ENCODE data around the gene RADX. TPM values are rescaled to one million over a fixed set of nuclear protein-coding genes. Genes with fewer than 3 reads are reported as not detected.

The RADX gene
- polyA plus RNA-seq, 1 donor (not counting 4 experiments of a cell fraction or from before 2014, with no cell fraction given), result 6.3 TPM

- Histone ChIP-seq H3K27me3 (ENCODE audit: control insufficient read depth, extremely low read depth, insufficient read depth, low read length) (no peaks in the 10 kb centered on the region), H3K27ac (ENCODE audit: control insufficient read depth, insufficient read depth, low read length) (peak overlapping the region; percentile 11), H3K9me3 (ENCODE audit: control insufficient read depth, low read depth, low read length) (no peaks in the 10 kb centered on the region), H3K4me1 (ENCODE audit: control insufficient read depth, extremely low read depth, insufficient read depth, low read length) (no peaks in the 10 kb centered on the region), H3K36me3 (ENCODE audit: control insufficient read depth in 2 of 2, extremely low read depth in 1 of 2, insufficient read depth in 2 of 2, low read length in 2 of 2) (no peaks in the 10 kb centered on the region), H2AFZ (ENCODE audit: control insufficient read depth, low read length) (peak overlapping the region; percentile 72), H3K9me1 (ENCODE audit: control insufficient read depth, extremely low read depth, insufficient read depth, low read length) (no peaks in the 10 kb centered on the region), H3K4me2 (ENCODE audit: control insufficient read depth, extremely low read depth, insufficient read depth, low read depth, low read length) (peak overlapping the region; percentile 69), H3K4me3 (ENCODE audit: control insufficient read depth in 2 of 3, extremely low read depth in 1 of 3, insufficient read depth in 2 of 3, low read depth in 1 of 3, low read length in 3 of 3) (peak overlapping the region in 2 of 3 experiments; percentile 34 to 40), H4K20me1 (ENCODE audit: control insufficient read depth, extremely low read depth, insufficient read depth, low read length) (no peaks in the 10 kb centered on the region), H3K79me2 (ENCODE audit: control insufficient read depth, insufficient read depth, low read length) (peaks cover 4% of the 10 kb centered on the region), H3K9ac (ENCODE audit: control insufficient read depth, extremely low read depth, insufficient read depth, low read length) (no peak overlapping the region)
- FAIRE-seq (no peak), DNase-seq (ENCODE audit: low read depth, low spot score) (no peak)
- dilution Hi-C loops (cut with MboI; ENCODE audit: extremely low pct_ligation_motif_present, low sequenced_read_pairs), result no loop called here
- TF ChIP-seq EZH2 (IDR thresholded peaks at IDR 0.05; ENCODE audit: low read length), result no peak
- no peak for TF ChIP-seq CTCF (optimal IDR thresholded peaks at IDR 0.05 in 1 of 3, IDR thresholded peaks at IDR 0.05 in 1 of 3, conservative IDR thresholded peaks at IDR 0.05 in 1 of 3; ENCODE audit: extremely low read depth in 1 of 3, insufficient read depth in 2 of 3, low read length in 3 of 3)
These were observed 3.3 kb downstream of the RADX start for GRCh38 chrX:106615041-106615440.

GRCh38 chrX:106619797-106620196, 8.0 kb downstream of the RADX start:
- dilution Hi-C loops (cut with MboI; ENCODE audit: extremely low pct_ligation_motif_present, low sequenced_read_pairs), result no loop called here
- TF ChIP-seq CTCF (optimal IDR thresholded peaks at IDR 0.05 in 1 of 3, IDR thresholded peaks at IDR 0.05 in 1 of 3, conservative IDR thresholded peaks at IDR 0.05 in 1 of 3; ENCODE audit: extremely low read depth in 1 of 3, insufficient read depth in 2 of 3, low read length in 3 of 3), result peak in 2 of 3 experiments; percentile 28 to 40
- no peak for TF ChIP-seq EZH2 (IDR thresholded peaks at IDR 0.05; ENCODE audit: low read length)
- Histone ChIP-seq H2AFZ (ENCODE audit: control insufficient read depth, low read length) (no peak overlapping the region), H3K36me3 (ENCODE audit: control insufficient read depth in 2 of 2, extremely low read depth in 1 of 2, insufficient read depth in 2 of 2, low read length in 2 of 2) (no peaks in the 10 kb centered on the region), H3K4me1 (ENCODE audit: control insufficient read depth, extremely low read depth, insufficient read depth, low read length) (no peaks in the 10 kb centered on the region), H3K4me2 (ENCODE audit: control insufficient read depth, extremely low read depth, insufficient read depth, low read depth, low read length) (no peak overlapping the region), H3K4me3 (ENCODE audit: control insufficient read depth in 2 of 3, extremely low read depth in 1 of 3, insufficient read depth in 2 of 3, low read depth in 1 of 3, low read length in 3 of 3) (no peak overlapping the region), H3K9me3 (ENCODE audit: control insufficient read depth, low read depth, low read length) (no peaks in the 10 kb centered on the region), H3K27me3 (ENCODE audit: control insufficient read depth, extremely low read depth, insufficient read depth, low read length) (no peaks in the 10 kb centered on the region), H3K27ac (ENCODE audit: control insufficient read depth, insufficient read depth, low read length) (no peak overlapping the region), H3K9me1 (ENCODE audit: control insufficient read depth, extremely low read depth, insufficient read depth, low read length) (no peaks in the 10 kb centered on the region), H4K20me1 (ENCODE audit: control insufficient read depth, extremely low read depth, insufficient read depth, low read length) (no peaks in the 10 kb centered on the region), H3K9ac (ENCODE audit: control insufficient read depth, extremely low read depth, insufficient read depth, low read length) (no peak overlapping the region), H3K79me2 (ENCODE audit: control insufficient read depth, insufficient read depth, low read length) (peaks cover 3% of the 10 kb centered on the region)
- no peak for DNase-seq (ENCODE audit: low read depth, low spot score)
- FAIRE-seq, result peak; percentile 26

All from keratinocyte (primary cell).